GM12892 (cell line): ENCODE results near the gene PALLD.

Experiments
- POLR2A ChIP-seq: IDR thresholded peaks from 2 replicates; pipeline ENCODE4 v1.6.1; 2011; ENCODE audit warnings: low read depth, low read length, control low read depth
- POLR2AphosphoS5 ChIP-seq: IDR thresholded peaks from 2 replicates; pipeline ENCODE4 v1.6.1; 2011; ENCODE audit warnings: low read depth, low read length, control low read depth

GRCh38 chr4:168651374-168651773 lies 154.5 kb downstream of the PALLD start:
- TF ChIP-seq POLR2AphosphoS5 (no peak), POLR2A (no peak)
